ENCODE results near the gene KCNJ10. TPM values are rescaled to one million over a fixed set of nuclear protein-coding genes. Genes with fewer than 3 reads are reported as not detected.

The KCNJ10 gene
- total RNA-seq, 1 experiment from 2014 or later, result not detected

GRCh38 chr1:160099716-160100375 lies 29.9 kb upstream of the KCNJ10 start:
- DNase-seq (ENCODE audit: extremely low read depth, low read depth), result no peak

GRCh38 chr1:160098852-160099561 lies 29.0 kb upstream of the KCNJ10 start:
- peak; percentile 96 for DNase-seq (ENCODE audit: extremely low read depth, low read depth)

GRCh38 chr1:160097911-160098851 lies 28.2 kb upstream of the KCNJ10 start, which contains the start of gene IGSF8:
Gene IGSF8, minus strand, starts transcription at chr1:160098619. Its CDS starts 147 bp downstream, at chr1:160098472.
- peak; percentile 75 for DNase-seq (ENCODE audit: extremely low read depth, low read depth)

GRCh38 chr1:160097151-160097910 lies 27.4 kb upstream of the KCNJ10 start:
- DNase-seq (ENCODE audit: extremely low read depth, low read depth), result no peak

- peak; percentile 53 for DNase-seq (ENCODE audit: extremely low read depth, low read depth)
Observed at GRCh38 chr1:160096274-160097116, 26.5 kb upstream of the KCNJ10 start.

GRCh38 chr1:160095382-160096105 lies 25.6 kb upstream of the KCNJ10 start:
- no peak for DNase-seq (ENCODE audit: extremely low read depth, low read depth)

- no peak for DNase-seq (ENCODE audit: extremely low read depth, low read depth)
Observed at GRCh38 chr1:160094806-160095205, 24.8 kb upstream of the KCNJ10 start.

- DNase-seq (ENCODE audit: extremely low read depth, low read depth), result no peak
Observed at GRCh38 chr1:160094291-160094625, 24.3 kb upstream of the KCNJ10 start.

GRCh38 chr1:160093624-160094290 lies 23.8 kb upstream of the KCNJ10 start:
- no peak for DNase-seq (ENCODE audit: extremely low read depth, low read depth)

- DNase-seq (ENCODE audit: extremely low read depth, low read depth), result no peak
Observed at GRCh38 chr1:160093069-160093395, 23.1 kb upstream of the KCNJ10 start.

GRCh38 chr1:160092366-160093068 lies 22.6 kb upstream of the KCNJ10 start:
- DNase-seq (ENCODE audit: extremely low read depth, low read depth), result no peak

- DNase-seq (ENCODE audit: extremely low read depth, low read depth), result no peak
Observed at GRCh38 chr1:160091666-160092223, 21.8 kb upstream of the KCNJ10 start.

- no peak for DNase-seq (ENCODE audit: extremely low read depth, low read depth)
Observed at GRCh38 chr1:160090760-160091159, 20.8 kb upstream of the KCNJ10 start.

- DNase-seq (ENCODE audit: extremely low read depth, low read depth), result no peak
Observed at GRCh38 chr1:160089883-160090282, 19.9 kb upstream of the KCNJ10 start.

- no peak for DNase-seq (ENCODE audit: extremely low read depth, low read depth)
Observed at GRCh38 chr1:160087118-160087662, 17.2 kb upstream of the KCNJ10 start.

GRCh38 chr1:160086456-160086892 lies 16.5 kb upstream of the KCNJ10 start:
- no peak for DNase-seq (ENCODE audit: extremely low read depth, low read depth)
